Stimulated activated CD8-positive, alpha-beta memory T cell treated with anti-CD3 and anti-CD28 coated beads, Interleukin-2, amount 100 ng/mL, for 1 hour (primary cell): Measurements from ENCODE around the gene HSPB3.
"Not testable (repeated sequence)": the region's sequence is repeated elsewhere in the genome, so short reads cannot be mapped to it uniquely, and the experiment has no call there.

Experiments used
- DNase-seq, 2 donors: peaks; one replicate each; pipeline ENCODE4 v3.0.0-alpha.2; 2020; ENCODE audit warnings: low read depth in 2 of 2

The HSPB3 gene, protein sequence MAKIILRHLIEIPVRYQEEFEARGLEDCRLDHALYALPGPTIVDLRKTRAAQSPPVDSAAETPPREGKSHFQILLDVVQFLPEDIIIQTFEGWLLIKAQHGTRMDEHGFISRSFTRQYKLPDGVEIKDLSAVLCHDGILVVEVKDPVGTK

GRCh38 chr5:54455413-54456157, at the start of gene HSPB3:
Gene HSPB3 (plus strand): TSS chr5:54455699. CDS start chr5:54455790, 91 bp downstream.
- no peak for DNase-seq

- no peak for DNase-seq
These were observed 44.3 kb upstream of the HSPB3 start for GRCh38 chr5:54411176-54411575.

GRCh38 chr5:54412913-54413312, 42.6 kb upstream of the HSPB3 start:
- no peak for DNase-seq

DNA sequence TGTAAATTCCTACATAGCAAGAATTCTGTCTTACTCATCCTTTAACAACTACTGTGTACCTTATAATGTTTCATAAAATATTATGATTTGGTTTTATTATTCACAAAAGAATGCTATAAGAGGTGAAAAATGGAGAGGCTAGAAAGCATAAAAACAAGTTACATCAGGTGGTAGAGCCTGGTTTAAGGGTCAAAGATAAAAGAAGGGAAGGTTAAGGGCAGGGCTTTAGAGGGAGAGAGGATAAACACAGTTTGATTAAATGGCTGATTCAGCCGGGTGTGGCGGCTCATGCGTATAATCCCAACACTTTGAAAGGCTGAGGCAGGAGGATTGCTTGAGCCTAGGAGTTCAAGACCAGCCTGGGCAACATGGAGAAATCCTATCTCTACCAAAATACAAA, 40.4 kb upstream of the HSPB3 start:
- DNase-seq = no peak

DNA sequence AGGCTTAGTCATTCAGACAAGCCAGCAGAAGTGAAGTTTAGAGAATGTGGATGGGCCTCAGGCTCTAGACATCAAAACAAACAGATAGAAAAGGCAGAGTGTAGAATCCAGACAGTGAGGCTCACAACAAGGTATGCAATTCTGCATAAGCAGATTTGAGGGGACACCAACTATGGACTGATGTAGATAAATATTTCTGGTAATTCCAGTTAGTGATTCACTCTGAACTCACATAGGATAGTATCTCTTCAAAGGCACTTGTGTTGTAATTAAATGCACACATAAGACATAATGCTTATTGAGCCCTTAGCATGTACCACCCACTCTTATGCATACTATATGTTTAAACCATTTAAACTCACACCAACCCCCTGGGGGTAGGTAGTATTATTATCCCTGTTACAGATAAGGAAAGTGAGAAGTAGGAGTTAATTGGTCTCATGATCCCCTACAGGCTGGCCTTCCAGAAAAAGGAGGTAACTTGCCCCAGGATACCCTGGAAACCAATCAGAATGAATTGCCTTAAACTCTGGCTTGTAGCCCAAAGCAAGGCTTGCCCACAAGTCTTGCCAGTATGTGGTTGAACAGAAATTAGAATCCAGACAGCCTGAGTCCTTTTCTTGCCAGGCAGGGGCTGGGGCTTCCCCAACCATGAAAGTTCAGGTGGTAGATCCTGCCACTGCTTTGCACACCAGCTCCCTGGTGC, 39.5 kb upstream of the HSPB3 start:
- no peak for DNase-seq

- not testable (repeated sequence) for DNase-seq
These were observed 35.7 kb upstream of the HSPB3 start for GRCh38 chr5:54419573-54420423.

- DNase-seq = not testable (repeated sequence)
These were observed 35.0 kb upstream of the HSPB3 start for GRCh38 chr5:54420511-54420910.

DNA sequence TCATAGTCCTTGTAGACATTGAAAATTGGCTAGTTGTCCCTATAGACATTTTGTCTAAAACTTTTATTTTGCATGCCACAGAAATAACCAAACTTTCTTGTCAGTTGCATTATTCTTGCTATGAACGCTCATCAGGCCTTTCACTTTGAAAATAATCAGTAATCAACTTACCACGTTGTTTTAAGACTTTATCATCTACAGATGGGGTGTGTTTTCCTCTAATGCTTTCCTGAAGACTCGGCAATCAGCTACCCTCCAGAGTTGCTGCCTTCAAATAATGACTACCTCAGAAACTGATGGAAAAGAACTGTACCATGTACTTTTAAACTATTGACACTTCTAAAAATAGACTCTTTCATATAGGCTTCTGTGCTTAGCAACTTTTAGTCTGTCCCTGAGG, 33.5 kb upstream of the HSPB3 start:
- no peak for DNase-seq

- DNase-seq = no peak
These were observed 30.2 kb upstream of the HSPB3 start for GRCh38 chr5:54425258-54425657.

DNA sequence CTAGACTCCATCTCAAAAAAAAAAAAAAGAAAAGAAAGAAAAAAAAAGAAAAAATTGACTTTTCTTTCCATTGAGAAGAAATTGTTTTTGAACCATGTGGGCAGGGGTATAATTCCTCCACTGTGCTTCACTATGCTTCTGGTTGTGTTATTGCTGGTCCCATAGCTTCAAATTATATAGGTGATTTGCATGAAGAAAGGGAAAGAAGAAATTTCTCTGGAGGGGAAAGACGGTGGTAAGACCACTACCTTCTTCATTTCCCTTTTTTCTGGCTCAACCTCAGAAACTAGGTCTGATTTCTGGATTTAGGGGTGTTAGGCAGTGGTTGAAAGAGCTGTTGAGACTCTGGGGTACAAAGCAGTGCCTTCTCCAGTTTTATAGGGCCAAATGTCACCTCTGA, 29.3 kb upstream of the HSPB3 start:
- no peak for DNase-seq

DNA sequence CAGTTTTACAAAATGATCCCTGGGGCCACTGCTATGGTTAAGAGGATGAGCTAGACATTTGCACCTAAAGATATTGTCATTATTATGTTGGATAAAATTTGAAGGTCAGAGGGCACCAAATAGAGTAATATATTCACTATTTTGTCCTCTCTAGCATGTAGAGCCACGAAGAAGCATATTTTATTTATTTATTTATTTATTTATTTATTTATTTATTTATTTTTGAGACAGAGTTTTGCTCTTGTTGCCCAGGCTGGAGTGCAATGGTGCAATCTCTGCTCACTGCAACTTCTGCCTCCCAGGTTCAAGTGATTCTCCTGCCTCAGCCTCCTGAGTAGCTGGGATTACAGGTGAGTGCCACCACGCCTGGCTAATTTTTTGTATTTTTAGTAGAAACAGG, 20.8 kb upstream of the HSPB3 start:
- not testable (repeated sequence) for DNase-seq

DNA sequence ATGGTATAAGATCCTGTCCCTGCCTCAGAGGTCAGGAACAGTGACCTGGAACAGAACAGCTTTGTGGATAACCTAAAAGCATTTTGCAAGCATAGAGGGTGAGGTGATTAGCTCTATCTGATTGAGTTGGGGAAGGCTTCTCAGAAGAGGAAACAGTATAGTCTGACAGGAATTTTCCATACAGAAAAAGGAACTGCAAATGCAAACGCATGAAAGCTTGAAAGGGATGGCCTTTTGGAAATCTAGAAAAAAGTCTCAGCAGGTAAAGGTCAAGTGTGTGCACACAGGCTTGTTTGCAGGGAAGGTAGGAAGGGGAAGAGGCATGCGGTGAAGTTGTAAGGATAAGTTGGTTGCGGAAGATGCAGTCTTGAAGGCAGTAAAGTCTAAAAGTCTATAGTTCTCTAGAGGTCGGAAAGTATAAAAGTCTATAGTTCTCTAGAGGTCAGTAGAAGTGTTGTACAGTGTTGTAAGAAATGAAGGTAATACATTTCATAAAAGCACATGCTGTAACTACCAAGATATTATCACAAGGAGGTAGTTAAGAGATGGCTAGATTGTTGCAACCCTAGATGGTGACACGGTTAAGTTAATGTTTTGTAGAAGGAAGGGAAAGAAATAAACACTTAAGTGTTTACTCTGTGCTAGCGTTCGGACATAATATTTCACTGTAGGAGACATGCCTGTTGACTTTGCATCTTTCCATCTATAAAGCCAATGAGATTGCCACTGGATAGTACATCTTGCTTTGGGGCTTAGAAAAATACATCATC, 16.7 kb upstream of the HSPB3 start:
- DNase-seq = no peak

DNA sequence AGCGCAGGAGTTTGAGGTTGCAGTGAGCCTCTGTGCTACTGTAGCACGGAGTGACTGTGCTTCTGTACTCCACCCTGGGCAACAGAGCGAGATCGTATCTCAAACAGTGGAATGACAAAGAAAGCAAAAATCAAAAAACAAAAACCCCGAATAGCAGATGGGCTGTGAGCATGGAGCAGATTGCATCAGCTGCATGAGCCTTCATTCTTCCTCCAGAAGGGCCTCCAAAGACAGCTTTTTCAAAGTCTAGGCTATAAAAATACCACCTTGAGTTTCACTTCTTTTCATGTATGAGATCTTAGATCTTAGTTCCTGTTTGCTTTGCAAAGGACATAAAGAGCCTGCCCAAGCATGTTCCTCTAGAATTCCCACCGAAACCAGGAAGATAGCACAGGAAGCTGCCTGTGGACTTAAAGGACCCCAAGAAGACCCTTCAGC, 15.0 kb upstream of the HSPB3 start:
- no peak for DNase-seq

DNA sequence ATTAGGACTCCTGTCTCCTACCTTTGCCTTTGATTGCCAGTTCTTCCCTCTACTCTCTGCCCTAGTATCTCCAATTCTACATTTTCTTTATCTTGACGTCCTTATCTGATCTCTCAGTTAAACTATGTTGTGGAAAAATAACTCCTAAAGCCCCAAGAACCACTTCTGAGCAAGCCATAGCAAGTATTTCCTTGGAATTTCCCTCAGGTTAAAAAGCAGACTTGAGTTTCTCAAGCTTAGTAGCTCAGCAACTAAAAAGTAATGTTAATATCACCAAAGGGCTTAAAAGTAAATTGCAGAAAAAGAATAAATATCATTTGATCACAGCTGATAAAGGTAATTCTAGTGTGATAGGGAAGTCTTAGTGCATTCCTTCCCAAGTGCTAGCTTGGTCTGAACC, 13.2 kb upstream of the HSPB3 start:
- DNase-seq = no peak

- no peak for DNase-seq
These were observed 12.2 kb upstream of the HSPB3 start for GRCh38 chr5:54443270-54443669.

- no peak for DNase-seq
These were observed 9.7 kb upstream of the HSPB3 start for GRCh38 chr5:54445691-54446378.

GRCh38 chr5:54446379-54446732, 9.1 kb upstream of the HSPB3 start:
- no peak for DNase-seq

- no peak for DNase-seq
These were observed 5.6 kb upstream of the HSPB3 start for GRCh38 chr5:54449923-54450322.

DNA sequence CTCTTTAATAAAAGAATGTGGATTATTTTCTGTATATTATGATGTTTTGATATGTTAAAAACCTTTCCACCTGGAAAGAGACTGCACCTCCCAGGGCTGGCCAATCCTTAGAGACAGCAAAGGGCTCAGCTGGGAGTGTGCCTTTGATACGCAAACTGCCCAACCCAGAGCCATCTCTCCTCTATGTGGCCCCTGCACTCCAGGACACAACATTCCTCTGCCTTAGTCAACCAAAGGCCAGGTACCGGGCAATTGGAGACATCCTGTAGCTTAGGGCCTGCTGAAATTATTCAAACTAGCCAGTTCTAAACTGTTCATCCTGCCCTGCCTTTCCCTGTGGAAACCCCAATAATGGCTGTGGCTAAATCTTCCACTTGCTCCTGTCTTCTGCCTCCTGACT, 5.0 kb upstream of the HSPB3 start:
- no peak for DNase-seq

- no peak for DNase-seq
These were observed 2.5 kb upstream of the HSPB3 start for GRCh38 chr5:54453046-54453445.

DNA sequence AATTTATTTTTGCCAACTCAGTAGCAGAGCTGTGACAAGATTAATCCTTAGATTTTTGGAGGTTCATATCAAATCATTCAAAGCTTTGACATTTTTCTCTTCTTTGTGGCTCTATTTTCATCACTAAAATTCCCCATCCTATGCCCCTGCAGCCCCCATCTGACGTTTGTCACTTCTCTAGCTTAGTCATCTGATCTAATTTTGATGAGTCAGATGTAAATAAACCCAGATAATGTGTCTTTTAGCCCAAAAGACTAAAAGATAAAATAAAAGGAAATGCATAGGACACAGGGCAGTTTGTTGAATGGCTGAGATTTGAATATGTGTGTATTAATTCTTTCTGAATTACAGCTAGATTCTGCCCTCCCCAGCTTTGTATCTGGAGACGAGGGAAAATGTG, 897 bp upstream of the HSPB3 start:
- no peak for DNase-seq
